ENCODE measurements around the gene SLC7A9.
"Not testable (repeated sequence)": the region's sequence is repeated elsewhere in the genome, so short reads cannot be mapped to it uniquely, and the experiment has no call there.

The SLC7A9 gene

GRCh38 chr19:32802840-32803239 is 66.7 kb downstream of the SLC7A9 start:
- DNase-seq (ENCODE audit: extremely low read depth in 1 of 2, low read depth in 1 of 2) = no peak

GRCh38 chr19:32800754-32801153 is 68.8 kb downstream of the SLC7A9 start:
- no peak for DNase-seq (ENCODE audit: extremely low read depth in 1 of 2, low read depth in 1 of 2)

- no peak for DNase-seq (ENCODE audit: extremely low read depth in 1 of 2, low read depth in 1 of 2)
These were observed 69.4 kb downstream of the SLC7A9 start for GRCh38 chr19:32800191-32800590.

GRCh38 chr19:32798201-32798600 is 71.4 kb downstream of the SLC7A9 start:
- no peak for DNase-seq (ENCODE audit: extremely low read depth in 1 of 2, low read depth in 1 of 2)

- no peak for DNase-seq (ENCODE audit: extremely low read depth in 1 of 2, low read depth in 1 of 2)
These were observed 80.1 kb downstream of the SLC7A9 start for GRCh38 chr19:32789429-32789828.

GRCh38 chr19:32787895-32788294 is 81.7 kb downstream of the SLC7A9 start:
- not testable (repeated sequence) for DNase-seq (ENCODE audit: extremely low read depth in 1 of 2, low read depth in 1 of 2)

- DNase-seq (ENCODE audit: extremely low read depth in 1 of 2, low read depth in 1 of 2) = not testable (repeated sequence)
These were observed 82.3 kb downstream of the SLC7A9 start for GRCh38 chr19:32787161-32787813.

- not testable (repeated sequence) for DNase-seq (ENCODE audit: extremely low read depth in 1 of 2, low read depth in 1 of 2)
These were observed 87.5 kb downstream of the SLC7A9 start for GRCh38 chr19:32782089-32782488.

GRCh38 chr19:32781280-32781679 is 88.3 kb downstream of the SLC7A9 start:
- DNase-seq (ENCODE audit: extremely low read depth in 1 of 2, low read depth in 1 of 2) = no peak
